ACHN (cell line): ENCODE data around the gene FHL1.
A peak's percentile ranks its signal among the peaks of the same experiment; 100 is the strongest.

Source experiments
- DNase-seq: peaks from one replicate; pipeline ENCODE4 v3.0.0-alpha.2; 2015
- in situ Hi-C: cut with HindIII; loops from 2 replicates; pipeline ENCODE4 v1.10.0; 2017; ENCODE audit warnings: low sequenced_read_pairs, low pct_ligation_motif_present, low pct_unique_long_range_greater_than_20kb

Gene FHL1

GRCh38 chrX:136201601-136202000 is 54.3 kb downstream of the FHL1 start:
- DNase-seq = no peak
- in situ Hi-C loops = no loop called here

GRCh38 chrX:136202889-136203288 is 55.6 kb downstream of the FHL1 start:
- in situ Hi-C loops = no loop called here

GRCh38 chrX:136203438-136203837 is 56.1 kb downstream of the FHL1 start:
- DNase-seq = no peak
- in situ Hi-C loops = no loop called here

More at GRCh38 chrX:136202889-136203288, 55.6 kb downstream of the FHL1 start:
- no peak for DNase-seq

GRCh38 chrX:136203951-136204350 is 56.6 kb downstream of the FHL1 start:
- no peak for DNase-seq
- in situ Hi-C loops = no loop called here

GRCh38 chrX:136204571-136204970 is 57.2 kb downstream of the FHL1 start:
- DNase-seq = no peak
- in situ Hi-C loops = no loop called here

- in situ Hi-C loops = no loop called here
- no peak for DNase-seq
Observed at GRCh38 chrX:136205882-136206380, 58.6 kb downstream of the FHL1 start.

- DNase-seq = no peak
- in situ Hi-C loops = no loop called here
Observed at GRCh38 chrX:136206916-136207315, 59.6 kb downstream of the FHL1 start.

GRCh38 chrX:136207546-136207945 is 60.2 kb downstream of the FHL1 start:
- in situ Hi-C loops = no loop called here
- DNase-seq = no peak

GRCh38 chrX:136209016-136209738 is 61.8 kb downstream of the FHL1 start:
- DNase-seq = peak; percentile 48
- in situ Hi-C loops = no loop called here

GRCh38 chrX:136209751-136210150 is 62.4 kb downstream of the FHL1 start:
- in situ Hi-C loops = no loop called here
- DNase-seq = no peak

GRCh38 chrX:136210243-136210642 is 62.9 kb downstream of the FHL1 start:
- DNase-seq = peak; percentile 20
- in situ Hi-C loops = no loop called here

- DNase-seq = no peak
- in situ Hi-C loops = no loop called here
Observed at GRCh38 chrX:136210806-136211205, 63.5 kb downstream of the FHL1 start.

- DNase-seq = no peak
- in situ Hi-C loops = no loop called here
Observed at GRCh38 chrX:136211766-136212556, 64.6 kb downstream of the FHL1 start.

- DNase-seq = no peak
- in situ Hi-C loops = no loop called here
Observed at GRCh38 chrX:136212557-136213111, 65.3 kb downstream of the FHL1 start.

- DNase-seq = peak; percentile 87
- in situ Hi-C loops = no loop called here
Observed at GRCh38 chrX:136214551-136214950, 67.2 kb downstream of the FHL1 start.

GRCh38 chrX:136215559-136215958 is 68.2 kb downstream of the FHL1 start:
- in situ Hi-C loops = no loop called here

GRCh38 chrX:136219893-136220292 is 72.6 kb downstream of the FHL1 start:
- DNase-seq = no peak
- in situ Hi-C loops = no loop called here

More at GRCh38 chrX:136215559-136215958, 68.2 kb downstream of the FHL1 start:
- DNase-seq = no peak

- no peak for DNase-seq
- in situ Hi-C loops = no loop called here
Observed at GRCh38 chrX:136220540-136220939, 73.2 kb downstream of the FHL1 start.

GRCh38 chrX:136220951-136221350 is 73.6 kb downstream of the FHL1 start:
- DNase-seq = no peak
- in situ Hi-C loops = no loop called here
